ENCODE data around the gene SLC6A18.

SLC6A18 gene

DNA sequence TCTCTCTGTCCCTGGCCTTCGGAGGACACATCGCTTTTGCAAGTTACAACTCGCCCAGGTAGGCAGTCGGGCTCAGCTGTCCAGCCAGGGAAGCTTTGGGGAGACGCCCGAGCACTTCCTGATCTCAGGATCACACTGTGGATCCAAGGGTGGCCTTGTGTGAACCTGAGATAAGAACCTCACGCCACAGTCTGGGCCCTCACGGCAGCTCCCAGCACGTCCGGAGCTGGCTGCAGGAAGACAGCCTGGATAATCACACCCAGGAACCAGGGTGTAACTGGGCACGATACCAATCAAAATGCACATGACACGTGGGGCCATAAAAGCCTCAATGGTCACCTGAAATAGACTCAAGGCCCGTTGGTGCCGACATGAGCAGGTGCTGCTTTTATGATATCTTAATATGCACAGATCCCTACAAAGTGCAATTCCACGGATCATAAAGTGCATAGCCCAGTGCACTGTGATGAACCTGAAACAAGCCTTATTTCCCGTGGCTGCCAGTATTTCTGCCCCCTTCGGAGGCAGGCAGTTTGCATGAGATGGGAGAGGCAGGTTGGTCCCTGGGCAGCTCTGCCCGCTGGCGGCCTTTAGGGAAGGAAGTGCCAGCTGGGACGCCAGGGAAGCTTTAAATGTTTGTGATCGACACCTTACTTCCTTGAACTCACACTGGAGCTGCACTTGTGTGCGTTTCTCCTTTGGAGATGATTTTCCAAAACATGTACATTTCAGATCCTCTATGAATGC lies 14.5 kb downstream of the SLC6A18 start:
- DNase-seq = no peak

DNA sequence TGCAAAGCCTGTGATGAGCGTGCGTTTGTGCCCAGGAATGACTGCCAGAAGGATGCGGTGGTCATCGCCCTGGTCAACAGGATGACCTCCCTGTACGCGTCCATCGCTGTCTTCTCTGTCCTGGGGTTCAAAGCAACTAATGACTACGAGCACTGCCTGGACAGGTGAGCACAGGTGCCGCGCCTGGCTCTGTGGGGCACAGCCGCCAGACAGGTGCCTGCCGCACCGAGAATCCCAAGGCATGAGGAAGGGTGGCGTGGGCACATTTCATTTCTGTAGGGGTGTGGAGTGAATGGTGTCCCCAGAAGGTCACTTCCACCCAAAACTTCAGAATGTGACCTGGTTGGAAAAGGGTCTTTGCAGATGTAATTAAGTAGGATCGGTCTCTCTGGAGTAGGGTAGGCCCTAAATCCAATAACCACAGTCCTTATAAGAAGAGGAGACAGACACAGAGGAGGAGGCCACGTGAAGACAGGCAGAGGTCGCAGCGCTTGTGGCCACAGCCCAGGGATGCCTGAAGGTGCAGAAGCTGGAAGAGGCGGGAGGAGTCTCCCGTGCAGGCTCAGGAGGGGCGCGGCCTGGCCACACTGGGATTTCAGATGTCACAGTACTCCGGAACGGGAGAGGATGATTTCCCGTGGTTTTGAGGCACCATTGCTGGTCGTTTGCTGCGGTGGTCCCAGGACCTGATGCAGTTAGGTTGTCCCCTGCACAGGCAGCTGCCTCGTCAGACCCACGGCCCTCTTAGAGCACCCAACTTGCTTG lies 15.5 kb downstream of the SLC6A18 start:
- DNase-seq = no peak

DNA sequence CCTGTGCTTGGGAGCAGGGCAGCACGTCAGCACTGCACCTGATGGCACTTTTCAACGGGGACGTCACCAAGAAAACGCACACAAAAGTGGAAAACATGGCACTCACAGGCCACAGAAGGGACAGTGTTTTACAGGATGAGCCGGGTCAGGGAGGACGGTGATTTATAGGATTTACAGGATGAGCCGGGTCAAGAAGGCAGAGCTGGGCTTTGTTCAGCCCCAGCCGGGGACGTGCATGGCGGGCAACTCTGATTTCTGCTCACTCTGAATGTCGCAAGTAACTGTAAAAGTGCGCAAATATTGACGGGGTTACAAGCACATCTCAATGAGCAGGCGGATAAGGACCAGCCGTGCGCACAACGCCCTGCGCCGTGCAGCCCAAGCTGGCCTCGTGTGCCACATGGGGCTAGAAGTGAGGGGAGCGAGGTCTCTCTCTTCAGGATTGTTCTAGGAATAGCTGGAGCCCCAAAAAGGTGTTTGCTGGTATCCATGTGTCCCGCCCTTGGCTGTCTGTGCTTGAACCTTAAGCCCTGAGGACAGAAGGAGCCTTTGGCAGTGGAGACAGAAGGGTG lies 16.4 kb downstream of the SLC6A18 start:
- DNase-seq = no peak

DNA sequence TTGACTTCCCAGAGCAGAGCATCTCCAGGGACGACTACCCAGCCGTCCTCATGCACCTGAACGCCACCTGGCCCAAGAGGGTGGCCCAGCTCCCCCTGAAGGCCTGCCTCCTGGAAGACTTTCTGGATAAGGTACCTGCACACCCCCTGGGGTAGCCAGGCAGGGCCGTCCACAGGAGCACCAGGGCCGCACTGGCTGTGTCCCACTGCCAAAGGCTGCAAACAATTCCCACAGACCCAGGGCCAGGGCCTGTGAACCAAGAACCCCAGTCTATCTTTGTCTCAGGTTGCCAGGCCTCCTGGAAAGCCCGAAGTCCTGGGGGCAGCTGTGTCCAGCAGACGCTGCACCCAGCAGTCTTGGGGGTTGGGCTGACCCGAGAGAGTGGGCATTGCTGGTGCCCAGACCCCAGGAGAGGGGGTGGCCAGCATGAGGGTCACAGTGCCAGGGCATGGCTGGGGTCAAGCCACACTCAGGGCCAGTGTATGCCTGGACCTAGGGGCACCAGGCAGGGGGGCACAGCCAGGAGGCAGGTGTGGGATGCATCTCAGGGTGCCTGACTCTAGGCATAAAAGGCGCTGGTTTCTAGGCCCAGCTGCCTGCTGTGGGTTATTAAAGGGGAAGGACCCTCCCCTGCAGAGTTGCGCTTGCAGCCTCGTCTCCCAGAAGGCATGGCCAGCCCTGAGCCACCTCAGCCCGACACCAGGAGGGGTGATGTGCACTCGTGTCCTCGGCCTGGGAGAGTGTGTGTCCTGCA lies 17.7 kb downstream of the SLC6A18 start:
- DNase-seq = no peak

DNA sequence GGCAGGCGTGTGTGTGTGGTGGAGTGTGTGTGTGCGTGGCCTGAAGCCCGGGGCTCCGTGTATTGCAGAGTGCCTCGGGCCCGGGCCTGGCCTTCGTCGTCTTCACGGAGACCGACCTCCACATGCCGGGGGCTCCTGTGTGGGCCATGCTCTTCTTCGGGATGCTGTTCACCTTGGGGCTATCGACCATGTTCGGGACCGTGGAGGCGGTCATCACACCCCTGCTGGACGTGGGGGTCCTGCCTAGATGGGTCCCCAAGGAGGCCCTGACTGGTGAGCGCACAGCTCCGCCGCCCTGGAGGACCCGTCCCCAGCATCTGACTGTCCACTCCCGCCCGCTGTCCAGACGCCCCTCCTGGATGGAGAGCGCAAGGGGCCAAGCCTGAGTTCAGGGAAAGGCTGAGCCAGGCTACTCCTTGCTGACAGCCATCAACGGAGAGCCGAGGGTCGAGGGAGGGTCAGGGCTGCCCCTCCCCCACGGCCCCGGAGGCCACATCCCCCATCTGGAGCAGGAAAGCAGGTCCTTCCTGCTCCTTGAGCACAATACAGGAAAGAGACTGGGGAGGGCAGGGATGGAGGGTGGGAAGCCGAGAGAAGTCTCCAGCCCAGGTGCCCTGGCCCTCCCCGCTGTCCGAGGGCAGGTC lies 18.4 kb downstream of the SLC6A18 start:
- no peak for DNase-seq

DNA sequence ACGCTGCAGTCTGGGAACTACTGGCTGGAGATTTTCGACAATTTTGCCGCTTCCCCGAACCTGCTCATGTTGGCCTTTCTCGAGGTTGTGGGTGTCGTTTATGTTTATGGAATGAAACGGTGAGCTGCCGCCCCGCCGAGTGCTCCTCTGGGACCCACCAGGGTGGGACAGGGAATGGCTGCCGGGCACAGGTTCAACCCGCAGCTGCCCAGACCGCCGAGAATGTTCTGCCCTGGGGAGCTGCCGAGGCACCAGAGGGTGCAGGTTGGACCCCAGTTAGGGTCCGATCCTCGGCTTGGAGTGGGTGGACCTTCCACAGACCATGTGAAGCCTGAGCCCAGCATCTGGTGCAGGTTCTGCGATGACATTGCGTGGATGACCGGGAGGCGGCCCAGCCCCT lies 19.1 kb downstream of the SLC6A18 start:
- DNase-seq = no peak

DNA sequence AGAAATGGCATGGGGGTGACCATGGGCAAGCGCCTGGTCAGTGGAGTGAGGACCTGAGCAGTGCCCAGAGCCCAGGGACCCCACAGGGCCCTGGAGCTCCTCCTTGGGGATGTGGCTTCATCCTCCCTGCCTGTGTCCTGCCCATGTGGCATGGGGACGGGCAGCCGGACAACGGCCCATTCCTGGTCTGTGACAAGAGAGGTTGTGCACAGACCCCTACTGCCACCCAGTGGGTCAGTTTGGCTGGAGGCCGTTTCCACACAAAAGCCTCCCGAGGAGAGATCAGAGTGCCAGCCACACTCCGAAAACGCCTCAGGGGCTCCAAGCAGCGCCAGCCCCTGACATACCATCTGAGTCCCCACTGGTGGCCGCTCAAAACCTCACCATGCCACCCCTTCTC lies 19.8 kb downstream of the SLC6A18 start:
- DNase-seq = no peak

DNA sequence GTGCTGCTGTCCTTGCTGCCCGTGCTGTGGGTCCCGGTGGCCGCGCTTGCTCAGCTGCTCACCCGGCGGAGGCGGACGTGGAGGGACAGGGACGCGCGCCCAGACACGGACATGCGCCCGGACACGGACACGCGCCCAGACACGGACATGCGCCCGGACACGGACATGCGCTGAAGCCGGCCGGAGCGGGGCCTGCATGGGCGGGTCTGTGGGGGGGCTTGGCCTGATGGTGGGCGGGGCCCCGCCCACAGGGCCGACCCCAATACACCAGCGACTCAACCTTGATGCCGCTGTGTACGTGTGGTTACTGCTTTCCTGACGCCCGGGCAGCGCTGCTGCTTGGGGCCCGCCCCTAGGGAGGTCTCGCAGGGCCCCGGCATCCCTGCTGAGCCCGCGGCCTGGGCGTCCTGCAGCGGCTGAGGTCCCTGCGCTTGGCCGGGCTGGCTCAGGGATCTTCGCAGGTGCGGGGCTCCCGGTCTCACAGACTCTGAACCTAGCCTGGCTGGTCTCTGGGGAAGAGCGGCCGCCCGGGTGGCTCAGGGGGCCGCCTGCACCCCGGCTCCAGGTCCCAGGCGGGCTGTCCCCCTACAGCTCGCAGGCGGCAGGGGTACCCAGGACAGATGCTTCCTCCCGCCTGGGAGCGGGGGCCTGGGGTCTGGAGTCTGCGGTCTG lies 20.9 kb downstream of the SLC6A18 start:
- DNase-seq = no peak

DNA sequence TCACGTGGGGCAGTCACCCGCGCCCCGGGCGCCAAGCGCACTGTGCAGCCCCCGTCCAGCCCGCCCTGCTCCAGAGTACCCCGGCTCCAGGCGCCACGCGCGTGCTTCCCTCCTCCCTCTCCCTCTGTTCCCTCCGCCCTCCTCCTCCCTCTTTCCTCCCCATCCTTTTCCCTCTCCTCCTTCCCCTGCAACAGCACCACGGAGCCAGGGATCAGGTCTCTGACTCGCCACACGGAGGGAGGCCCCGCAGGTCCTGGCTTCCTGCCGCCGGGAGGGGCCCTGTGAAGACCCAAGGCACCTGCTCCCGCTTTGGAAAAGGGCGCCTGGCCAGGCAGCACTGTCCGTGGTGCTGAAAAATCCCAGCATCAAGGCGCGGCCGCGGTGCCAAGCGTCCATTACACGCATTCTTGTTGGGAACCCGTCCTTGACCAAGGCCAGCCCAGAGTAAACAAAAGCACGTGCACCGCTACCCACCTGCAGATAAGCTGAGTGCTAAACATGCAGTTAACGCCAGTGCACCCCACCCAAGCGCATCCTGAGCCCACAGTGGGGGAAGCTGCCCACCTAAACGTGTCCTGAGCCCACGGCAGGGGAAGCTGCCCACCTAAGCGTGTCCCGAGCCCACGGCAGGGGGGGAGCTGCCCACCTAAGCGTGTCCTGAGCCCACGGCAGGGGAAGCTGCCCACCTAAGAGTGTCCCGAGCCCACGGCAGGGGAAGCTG lies 21.7 kb downstream of the SLC6A18 start:
- DNase-seq = no peak

DNA sequence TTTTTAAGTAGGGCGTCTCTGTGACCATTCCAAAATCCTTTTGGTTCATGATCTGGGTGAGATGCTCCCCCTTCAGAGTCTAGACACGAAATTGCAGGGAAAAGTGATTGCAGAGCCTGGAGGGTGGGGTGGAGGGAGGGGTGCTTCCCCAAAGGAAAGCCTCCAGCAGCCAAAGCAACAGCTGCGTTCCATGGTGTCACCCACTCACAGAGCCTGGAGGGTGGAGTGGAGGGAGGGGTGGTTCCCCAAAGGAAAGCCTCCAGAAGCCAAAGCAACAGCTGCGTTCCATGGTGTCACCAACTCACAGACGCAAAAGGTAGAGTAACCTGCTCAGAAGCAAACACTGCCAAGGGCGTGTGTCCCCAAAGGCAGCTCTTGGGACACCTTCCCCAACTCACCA lies 22.6 kb downstream of the SLC6A18 start:
- DNase-seq = no peak

DNA sequence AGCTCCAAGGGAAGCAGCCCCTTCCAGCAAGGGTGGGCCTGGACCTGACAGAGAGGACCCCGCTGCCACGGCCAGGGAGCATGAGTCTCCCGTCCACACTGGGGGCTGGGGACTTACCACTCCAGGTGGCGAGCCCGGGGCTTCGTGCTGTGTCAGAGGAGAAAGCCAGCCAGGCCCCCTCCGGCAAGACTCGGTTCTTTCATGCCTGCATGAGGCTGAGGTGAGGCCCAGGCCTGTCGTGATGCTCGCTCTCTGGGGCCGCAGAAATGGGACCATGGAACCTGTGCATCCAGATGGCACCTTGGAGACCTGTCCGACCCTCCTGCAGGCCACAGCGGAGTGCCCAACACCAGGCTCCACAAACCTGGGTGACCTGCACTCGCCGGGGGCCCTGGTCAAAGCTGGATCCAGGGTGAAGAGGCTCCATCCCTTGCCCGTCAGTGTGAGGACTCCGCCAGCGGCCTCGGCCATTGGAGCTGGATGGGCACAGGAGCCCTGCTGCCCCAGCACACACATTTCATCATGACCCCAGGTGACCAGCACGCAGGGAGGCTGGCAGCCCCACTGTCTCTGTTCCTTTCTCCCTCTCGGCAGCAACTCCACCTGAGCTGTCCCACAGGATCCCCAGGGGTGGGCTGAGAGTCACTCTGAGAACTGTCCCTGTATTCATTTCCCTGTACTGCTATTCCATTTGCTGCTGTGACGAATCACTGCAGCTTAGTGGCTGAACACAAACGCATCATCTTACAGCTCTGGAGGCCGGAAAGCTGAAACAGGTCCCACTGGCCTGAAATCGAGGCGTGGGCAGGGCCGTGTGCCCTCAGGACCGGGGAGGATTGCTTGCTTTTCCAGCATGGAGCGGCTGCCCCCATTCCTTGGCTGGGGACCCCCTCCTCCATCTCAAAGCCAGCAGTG lies 24.4 kb downstream of the SLC6A18 start:
- no peak for DNase-seq

DNA sequence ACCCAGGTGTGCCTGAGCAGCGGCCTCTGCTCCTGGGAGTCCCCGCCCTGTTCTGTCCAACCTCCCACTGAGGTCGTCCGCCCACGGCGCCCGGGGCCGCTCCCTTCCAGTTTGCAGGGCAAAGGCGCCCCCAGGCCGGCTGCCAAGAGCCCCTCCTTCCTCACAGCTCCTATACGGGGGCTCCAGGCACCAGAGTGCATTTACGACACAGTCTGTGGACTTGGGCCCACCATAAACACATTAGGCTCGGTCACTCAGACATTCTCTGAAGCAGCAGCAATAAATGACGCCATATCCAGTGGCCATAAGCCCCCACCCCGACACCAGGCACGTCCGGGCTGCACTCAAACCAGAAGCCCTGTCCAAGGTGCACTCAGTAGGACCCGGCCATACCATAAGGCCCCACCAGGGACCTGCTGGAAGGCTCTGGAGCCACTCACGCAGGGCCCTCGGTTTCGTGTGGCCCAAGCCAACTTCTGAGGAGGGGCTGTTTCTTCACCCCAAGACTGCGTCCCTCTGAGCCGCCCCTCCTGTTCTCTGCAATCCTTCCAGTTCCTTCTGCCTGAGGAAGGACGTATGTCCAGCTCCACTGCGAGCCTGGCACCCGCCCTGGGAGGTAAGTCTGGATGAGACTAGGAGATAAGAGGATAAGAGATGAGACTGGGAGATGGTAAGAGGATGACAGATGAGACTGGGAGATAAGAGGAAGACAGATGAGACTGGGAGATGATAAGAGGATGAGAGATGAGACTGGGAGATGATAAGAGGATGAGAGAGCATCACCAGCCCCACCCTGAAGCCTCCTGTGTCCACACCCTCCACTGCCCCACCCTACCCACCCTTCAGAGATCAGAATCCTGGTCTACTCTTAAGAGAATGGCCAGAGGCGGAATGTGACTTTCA lies 26.7 kb downstream of the SLC6A18 start:
- DNase-seq = no peak

DNA sequence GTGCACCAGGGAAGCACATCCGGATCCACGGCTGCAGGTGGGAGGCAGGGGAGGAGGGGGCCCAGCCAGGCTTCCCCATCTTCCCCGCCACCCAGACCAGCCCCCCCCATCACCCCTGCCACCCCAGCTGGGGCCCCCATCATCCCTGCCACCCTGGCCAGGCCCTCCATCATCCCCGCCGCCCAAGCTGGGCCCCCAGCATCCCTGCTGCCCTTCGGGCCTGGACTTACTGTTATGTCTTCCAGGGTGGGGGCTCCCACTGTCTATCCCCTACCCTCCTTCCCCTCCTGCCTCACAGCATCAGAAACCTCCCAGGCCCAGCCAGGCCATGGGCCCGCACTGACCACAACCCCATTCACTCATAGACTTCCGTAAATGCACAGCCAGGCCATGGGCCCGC lies 27.5 kb downstream of the SLC6A18 start:
- DNase-seq = no peak

DNA sequence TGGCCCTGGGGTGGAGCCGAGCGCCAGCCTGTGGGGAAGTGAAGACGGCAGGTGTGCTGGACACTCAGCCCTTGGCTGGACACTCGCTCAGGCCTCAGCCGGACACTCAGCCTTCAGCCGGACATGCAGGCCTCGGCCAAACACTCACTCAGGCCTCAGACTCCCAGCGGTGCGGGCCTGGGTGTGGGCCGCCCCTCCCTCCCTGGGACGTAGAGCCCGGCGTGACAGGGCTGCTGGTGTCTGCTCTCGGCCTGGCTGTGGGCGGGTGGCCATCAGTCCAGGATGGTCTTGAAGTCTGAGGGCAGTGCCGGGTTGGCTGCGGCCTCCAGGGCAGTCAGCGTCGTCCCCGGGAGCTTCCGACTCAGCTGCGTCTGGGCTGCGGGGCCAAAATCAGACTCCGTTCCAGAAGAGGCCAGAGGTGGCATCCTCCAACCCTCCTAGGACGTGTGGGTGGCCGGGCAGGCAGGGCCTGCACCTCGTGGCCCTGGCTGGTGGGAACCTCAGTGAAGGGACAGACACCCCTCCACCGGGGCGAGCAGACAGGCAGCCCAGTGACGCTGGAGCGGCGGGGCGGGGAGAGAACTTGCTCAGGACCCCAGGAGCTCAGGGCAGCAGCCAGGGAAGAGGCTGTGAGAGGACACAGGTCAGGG lies 28.4 kb downstream of the SLC6A18 start:
- no peak for DNase-seq

DNA sequence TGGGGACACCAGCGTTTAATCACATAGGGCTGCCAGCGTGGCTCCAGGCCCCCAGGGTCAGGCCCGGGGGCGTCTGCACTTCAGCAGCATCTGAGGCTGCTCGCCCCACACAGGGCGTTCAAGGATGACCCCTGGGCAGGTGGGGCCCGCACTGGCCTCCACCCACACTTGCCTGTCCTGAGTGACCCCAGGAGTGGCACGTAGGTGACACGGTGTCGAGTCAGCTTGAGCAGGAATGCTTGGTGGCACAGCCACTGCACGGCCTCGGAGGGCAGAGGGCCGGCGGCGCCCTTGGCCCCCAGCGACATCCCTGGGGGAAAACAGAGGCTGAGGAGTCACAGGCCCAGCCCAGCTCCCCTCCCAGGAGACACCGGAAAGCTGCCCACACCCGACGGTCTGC lies 29.0 kb downstream of the SLC6A18 start:
- no peak for DNase-seq

DNA sequence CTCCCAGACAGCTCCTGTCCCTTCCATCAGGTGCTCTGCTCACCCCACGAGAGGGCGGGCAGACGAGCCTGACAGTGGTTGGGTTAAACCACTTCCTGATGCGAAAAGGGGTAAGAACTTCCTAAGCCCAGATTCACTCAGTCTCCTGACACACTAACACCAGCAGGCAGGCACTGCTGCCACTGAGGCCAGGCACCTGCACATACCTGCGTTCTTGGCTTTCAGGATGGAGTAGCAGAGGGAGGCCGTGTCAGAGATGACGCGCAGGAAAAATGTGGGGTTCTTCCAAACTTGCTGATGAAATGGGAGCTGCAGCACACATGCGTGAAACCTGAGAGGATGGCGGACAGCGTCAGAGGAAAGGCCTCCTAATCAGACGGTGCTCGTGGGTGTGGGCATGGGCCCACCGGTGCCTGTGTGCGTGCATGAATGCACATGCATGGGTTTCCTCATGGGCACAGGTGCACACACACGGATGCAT lies 29.9 kb downstream of the SLC6A18 start:
- DNase-seq = peak; percentile 77

DNA sequence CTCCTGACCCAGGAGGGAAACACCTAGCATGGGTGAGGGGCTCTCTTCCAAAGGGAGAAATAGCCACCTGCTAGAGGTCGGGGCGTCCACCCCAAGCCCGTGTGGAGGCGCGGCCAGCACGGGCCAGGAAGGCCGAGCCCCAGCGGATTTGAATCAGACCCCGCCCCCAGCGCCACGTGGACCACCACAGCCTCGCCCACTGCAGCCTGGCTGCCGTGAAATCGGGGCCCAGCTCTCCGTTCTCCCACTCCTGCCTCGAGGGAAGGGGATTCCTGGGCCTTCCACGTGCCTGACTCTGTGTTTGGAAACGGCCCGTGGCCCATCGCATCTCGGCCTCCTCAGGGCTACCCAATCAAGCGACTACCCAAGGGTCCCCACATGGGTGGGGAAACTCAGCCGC lies 31.6 kb downstream of the SLC6A18 start:
- no peak for DNase-seq

DNA sequence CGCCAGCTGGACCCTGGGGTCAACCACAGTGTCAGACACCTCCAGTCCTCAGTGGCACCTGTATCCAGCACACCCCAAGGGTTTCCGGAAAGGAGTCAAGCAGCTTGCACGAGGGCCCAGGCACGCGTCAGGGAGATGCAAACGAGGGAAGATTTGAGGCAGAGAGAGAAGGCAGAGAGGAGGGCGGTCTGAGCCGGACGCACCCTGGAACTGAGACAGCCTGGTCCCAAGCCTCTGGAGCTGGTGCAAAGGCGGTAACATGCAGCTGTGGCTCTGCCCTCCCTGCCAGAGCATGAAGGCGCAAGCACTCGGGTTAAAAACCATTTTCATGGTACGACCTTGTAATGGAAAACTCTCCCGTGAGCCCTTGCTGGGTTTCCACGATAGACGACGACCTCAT lies 32.2 kb downstream of the SLC6A18 start:
- DNase-seq = no peak

DNA sequence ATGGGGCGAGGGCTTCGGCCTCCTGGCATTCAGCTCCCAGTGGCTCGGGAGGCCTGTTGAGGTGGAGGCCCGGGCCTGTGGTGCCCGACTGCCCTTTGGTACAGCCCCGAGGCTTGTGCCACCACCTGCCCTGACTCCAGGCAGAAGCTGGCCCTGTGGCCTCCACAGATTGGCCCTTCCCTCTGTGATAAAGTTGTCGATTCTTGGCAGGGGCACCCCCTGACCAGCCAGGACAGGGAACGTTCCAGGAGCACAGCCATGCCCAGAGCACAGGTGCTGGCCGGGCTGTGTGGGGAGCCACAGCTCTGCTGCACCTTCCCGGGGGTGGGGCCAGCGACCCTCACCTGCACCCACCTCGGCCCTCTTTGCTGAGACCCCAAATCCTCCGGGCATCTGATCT lies 32.7 kb downstream of the SLC6A18 start:
- no peak for DNase-seq
